Measurements from ENCODE around the gene LLCFC1. TPM values are rescaled to one million over a fixed set of nuclear protein-coding genes. Genes with fewer than 3 reads are reported as not detected.

Gene LLCFC1
- total and polyA plus RNA-seq, 4 donors, result not detected

GRCh38 chr7:142917447-142917846, 21.8 kb upstream of the LLCFC1 start:
- Histone ChIP-seq H3K27ac (ENCODE audit: low read depth in 1 of 2, low read length in 2 of 2) (no peak overlapping the region), H3K4me1 (ENCODE audit: control insufficient read depth in 1 of 2, insufficient read depth in 2 of 2, low read length in 2 of 2) (no peaks in the 10 kb centered on the region), H3K36me3 (ENCODE audit: control insufficient read depth in 1 of 2, insufficient read depth in 2 of 2, low read length in 1 of 2) (no peaks in the 10 kb centered on the region), H3K9me3 (ENCODE audit: control insufficient read depth, low read length) (no peaks in the 10 kb centered on the region), H3K4me3 (ENCODE audit: low read length in 2 of 2) (no peak overlapping the region), H3K27me3 (ENCODE audit: control insufficient read depth in 1 of 2, insufficient read depth in 2 of 2, low read length in 1 of 2) (no peaks in the 10 kb centered on the region)
- DNase-seq, result no peak
- intact Hi-C loops (cut with DNase I), result no loop called here
- no peak for ATAC-seq (ENCODE audit: low FRiP score)
- 80 to 81% methylated on average over 3 of the region's 3 CpGs for WGBS, 2 donors

DNA sequence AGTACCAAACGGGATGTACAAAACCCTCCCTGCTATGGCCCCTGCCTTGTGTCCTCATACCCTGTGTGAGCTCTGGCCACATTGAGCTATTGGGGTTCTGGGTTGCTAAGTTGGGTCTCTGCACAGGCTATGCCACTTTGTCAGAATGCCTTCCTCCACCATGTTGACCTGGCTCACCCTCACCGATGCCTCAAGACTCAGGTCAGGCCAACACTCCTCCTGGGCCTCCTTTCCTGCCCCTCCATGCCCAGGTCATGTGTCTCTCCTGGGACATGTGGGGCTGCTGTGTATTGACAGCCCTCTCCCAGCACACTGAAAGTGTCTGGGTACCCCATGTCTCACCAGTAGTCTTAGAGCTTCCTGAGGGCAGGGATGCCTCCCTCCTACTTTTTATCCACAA, 20.4 kb upstream of the LLCFC1 start:
- intact Hi-C loops (cut with DNase I), result no loop called here
- no peaks in the 10 kb centered on the region for H3K4me1 ChIP-seq (ENCODE audit: control insufficient read depth in 1 of 2, insufficient read depth in 2 of 2, low read length in 2 of 2)
- no peak overlapping the region for H3K4me3 ChIP-seq (ENCODE audit: low read length in 2 of 2)
- H3K36me3 ChIP-seq (ENCODE audit: control insufficient read depth in 1 of 2, insufficient read depth in 2 of 2, low read length in 1 of 2), result no peaks in the 10 kb centered on the region
- no peak for ATAC-seq (ENCODE audit: low FRiP score)
- DNase-seq, result no peak
- H3K27ac ChIP-seq (ENCODE audit: low read depth in 1 of 2, low read length in 2 of 2), result no peak overlapping the region
- H3K27me3 ChIP-seq (ENCODE audit: control insufficient read depth in 1 of 2, insufficient read depth in 2 of 2, low read length in 1 of 2), result no peaks in the 10 kb centered on the region
- no peaks in the 10 kb centered on the region for H3K9me3 ChIP-seq (ENCODE audit: control insufficient read depth, low read length)
- WGBS, 2 donors, result 74 to 81% methylated on average over 2 of the region's 2 CpGs

- Histone ChIP-seq H3K4me3 (ENCODE audit: low read length in 2 of 2) (no peak overlapping the region), H3K4me1 (ENCODE audit: control insufficient read depth in 1 of 2, insufficient read depth in 2 of 2, low read length in 2 of 2) (no peaks in the 10 kb centered on the region), H3K9me3 (ENCODE audit: control insufficient read depth, low read length) (no peaks in the 10 kb centered on the region), H3K27me3 (ENCODE audit: control insufficient read depth in 1 of 2, insufficient read depth in 2 of 2, low read length in 1 of 2) (no peaks in the 10 kb centered on the region), H3K36me3 (ENCODE audit: control insufficient read depth in 1 of 2, insufficient read depth in 2 of 2, low read length in 1 of 2) (no peaks in the 10 kb centered on the region), H3K27ac (ENCODE audit: low read depth in 1 of 2, low read length in 2 of 2) (no peak overlapping the region)
- WGBS, 2 donors, result 86 to 87% methylated on average over 3 of the region's 3 CpGs
- intact Hi-C loops (cut with DNase I), result no loop called here
- DNase-seq (no peak), ATAC-seq (ENCODE audit: low FRiP score) (no peak)
These were observed 19.6 kb upstream of the LLCFC1 start for GRCh38 chr7:142919656-142920055.

DNA sequence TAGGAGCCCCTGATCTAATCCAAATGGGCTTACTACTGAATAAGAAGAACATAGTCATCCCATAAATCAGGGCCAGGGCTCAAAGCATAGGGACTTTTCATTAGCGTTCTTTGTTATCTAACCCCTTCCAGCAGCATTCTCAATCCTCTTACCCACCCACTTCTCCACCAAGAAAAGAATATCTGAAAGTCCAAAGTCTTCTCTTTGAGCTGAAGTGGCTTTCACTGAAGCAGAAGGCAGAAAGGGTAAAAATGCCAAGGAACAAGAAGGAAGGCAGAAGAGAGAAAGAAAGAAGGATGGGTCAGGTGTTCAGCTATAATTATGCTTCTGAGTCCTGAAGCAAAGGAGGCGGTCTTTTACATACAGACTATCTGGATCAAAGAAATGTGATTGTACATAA, 15.9 kb upstream of the LLCFC1 start:
- intact Hi-C loops (cut with DNase I), result no loop called here
- DNase-seq (no peak), ATAC-seq (ENCODE audit: low FRiP score) (no peak)
- Histone ChIP-seq H3K27ac (ENCODE audit: low read depth in 1 of 2, low read length in 2 of 2) (no peak overlapping the region), H3K36me3 (ENCODE audit: control insufficient read depth in 1 of 2, insufficient read depth in 2 of 2, low read length in 1 of 2) (no peaks in the 10 kb centered on the region), H3K4me1 (ENCODE audit: control insufficient read depth in 1 of 2, insufficient read depth in 2 of 2, low read length in 2 of 2) (no peaks in the 10 kb centered on the region), H3K9me3 (ENCODE audit: control insufficient read depth, low read length) (no peaks in the 10 kb centered on the region), H3K27me3 (ENCODE audit: control insufficient read depth in 1 of 2, insufficient read depth in 2 of 2, low read length in 1 of 2) (no peaks in the 10 kb centered on the region), H3K4me3 (ENCODE audit: low read length in 2 of 2) (no peak overlapping the region)
- 49 to 50% methylated on average over 2 of the region's 2 CpGs for WGBS, 2 donors

DNA sequence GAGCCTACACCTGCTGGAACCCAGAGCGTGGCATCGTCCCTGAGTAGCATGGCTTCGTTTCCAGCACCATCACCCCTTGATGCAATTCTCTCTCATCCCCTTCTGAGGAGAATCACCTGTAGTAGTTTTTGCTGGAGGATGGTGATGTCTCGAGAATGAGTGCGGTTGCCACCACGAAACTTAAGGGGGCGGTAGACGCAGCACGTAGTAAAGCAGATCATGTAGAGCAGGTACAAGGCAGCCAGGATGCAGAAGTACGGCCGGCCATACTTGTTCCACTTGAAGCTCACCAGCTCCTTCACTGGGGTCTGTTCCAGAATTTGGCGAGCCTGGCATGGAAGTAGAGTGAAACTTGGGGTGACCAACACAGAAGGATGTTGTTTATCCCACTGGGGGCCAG, 13.9 kb upstream of the LLCFC1 start:
- ATAC-seq (ENCODE audit: low FRiP score), result no peak
- Histone ChIP-seq H3K36me3 (ENCODE audit: control insufficient read depth in 1 of 2, insufficient read depth in 2 of 2, low read length in 1 of 2) (no peaks in the 10 kb centered on the region), H3K4me1 (ENCODE audit: control insufficient read depth in 1 of 2, insufficient read depth in 2 of 2, low read length in 2 of 2) (no peaks in the 10 kb centered on the region), H3K9me3 (ENCODE audit: control insufficient read depth, low read length) (no peaks in the 10 kb centered on the region), H3K27me3 (ENCODE audit: control insufficient read depth in 1 of 2, insufficient read depth in 2 of 2, low read length in 1 of 2) (no peaks in the 10 kb centered on the region), H3K27ac (ENCODE audit: low read depth in 1 of 2, low read length in 2 of 2) (no peak overlapping the region), H3K4me3 (ENCODE audit: low read length in 2 of 2) (no peak overlapping the region)
- intact Hi-C loops (cut with DNase I), result no loop called here
- DNase-seq, result no peak
- 63 to 67% methylated on average over 12 of the region's 12 CpGs for WGBS, 2 donors

DNA sequence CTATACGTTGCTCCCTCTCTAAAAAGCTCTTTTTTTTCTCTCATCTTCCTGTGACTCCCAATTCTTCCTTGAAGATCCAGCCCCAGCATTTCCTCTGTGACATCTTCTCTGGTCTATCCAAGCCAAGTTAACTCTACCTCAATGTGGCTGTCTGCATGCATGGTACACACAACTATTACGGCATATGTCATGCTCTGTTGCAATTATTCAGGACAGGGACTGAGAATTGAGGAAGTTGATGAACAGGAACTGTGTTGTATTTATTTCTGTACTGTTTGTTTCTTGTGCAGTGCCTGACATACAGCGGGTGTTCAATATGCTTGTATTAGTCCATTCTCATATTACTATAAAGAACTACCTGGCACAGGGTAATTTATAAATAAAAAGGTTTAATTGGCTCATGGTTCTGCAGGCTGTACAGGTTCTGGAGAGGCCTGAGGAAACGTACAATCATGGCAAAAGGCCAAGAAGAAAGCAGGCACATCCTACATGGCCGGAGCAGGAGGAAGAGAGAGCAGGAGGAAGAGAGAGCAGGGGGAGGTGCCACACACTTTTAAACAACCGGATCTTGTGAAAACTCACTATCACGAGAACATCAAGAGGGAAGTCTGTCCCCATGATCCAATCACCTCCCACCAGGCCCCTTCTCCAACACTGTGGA, 12.1 kb upstream of the LLCFC1 start:
- intact Hi-C loops (cut with DNase I), result no loop called here
- H3K9me3 ChIP-seq (ENCODE audit: control insufficient read depth, low read length), result no peaks in the 10 kb centered on the region
- H3K36me3 ChIP-seq (ENCODE audit: control insufficient read depth in 1 of 2, insufficient read depth in 2 of 2, low read length in 1 of 2), result no peaks in the 10 kb centered on the region
- no peak overlapping the region for H3K4me3 ChIP-seq (ENCODE audit: low read length in 2 of 2)
- no peak for ATAC-seq (ENCODE audit: low FRiP score)
- no peak overlapping the region for H3K27ac ChIP-seq (ENCODE audit: low read depth in 1 of 2, low read length in 2 of 2)
- DNase-seq, result peak in 1 of 2 donors; percentile 54
- H3K27me3 ChIP-seq (ENCODE audit: control insufficient read depth in 1 of 2, insufficient read depth in 2 of 2, low read length in 1 of 2), result no peaks in the 10 kb centered on the region
- H3K4me1 ChIP-seq (ENCODE audit: control insufficient read depth in 1 of 2, insufficient read depth in 2 of 2, low read length in 2 of 2), result no peaks in the 10 kb centered on the region
- 64 to 65% methylated on average over 7 of the region's 7 CpGs for WGBS, 2 donors

GRCh38 chr7:142927949-142928348, 11.3 kb upstream of the LLCFC1 start:
- DNase-seq, result no peak
- H3K27me3 ChIP-seq (ENCODE audit: control insufficient read depth in 1 of 2, insufficient read depth in 2 of 2, low read length in 1 of 2), result no peaks in the 10 kb centered on the region
- H3K9me3 ChIP-seq (ENCODE audit: control insufficient read depth, low read length), result no peaks in the 10 kb centered on the region
- intact Hi-C loops (cut with DNase I), result no loop called here
- WGBS, 2 donors, result 75 to 77% methylated on average over 8 of the region's 8 CpGs
- H3K36me3 ChIP-seq (ENCODE audit: control insufficient read depth in 1 of 2, insufficient read depth in 2 of 2, low read length in 1 of 2), result no peaks in the 10 kb centered on the region
- H3K27ac ChIP-seq (ENCODE audit: low read depth in 1 of 2, low read length in 2 of 2), result no peak overlapping the region
- ATAC-seq (ENCODE audit: low FRiP score), result no peak
- H3K4me3 ChIP-seq (ENCODE audit: low read length in 2 of 2), result no peak overlapping the region
- H3K4me1 ChIP-seq (ENCODE audit: control insufficient read depth in 1 of 2, insufficient read depth in 2 of 2, low read length in 2 of 2), result no peaks in the 10 kb centered on the region

DNA sequence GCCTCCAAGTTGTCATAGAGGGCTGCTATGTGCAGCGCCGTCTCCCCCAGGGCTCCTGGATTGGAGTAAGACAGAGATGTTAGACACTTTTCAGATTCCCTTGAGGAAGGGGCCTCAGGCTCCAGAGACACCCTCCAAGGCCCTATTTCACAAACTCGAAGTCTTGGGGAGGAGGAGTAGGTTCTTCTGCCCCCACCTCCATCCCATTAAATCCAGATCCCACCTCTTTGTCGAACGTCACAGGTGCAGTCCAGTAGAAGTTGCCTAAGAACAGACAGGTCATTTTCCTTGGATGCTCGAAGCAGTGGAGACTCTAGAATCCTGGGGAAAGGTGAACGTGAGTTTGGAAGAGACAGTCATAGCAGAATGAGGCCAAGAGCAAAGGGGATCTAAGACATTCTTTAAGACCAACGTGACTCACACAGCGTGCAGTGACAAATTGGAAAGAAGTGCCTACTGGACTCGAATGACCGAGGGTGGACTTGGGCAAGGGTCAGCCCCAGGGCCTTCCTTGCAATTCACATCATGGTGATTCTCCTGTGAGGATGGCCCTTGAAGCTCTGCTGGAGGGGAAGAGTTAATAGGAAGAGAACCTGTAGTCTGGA, 9.1 kb upstream of the LLCFC1 start:
- Histone ChIP-seq H3K36me3 (ENCODE audit: control insufficient read depth in 1 of 2, insufficient read depth in 2 of 2, low read length in 1 of 2) (no peaks in the 10 kb centered on the region), H3K4me3 (ENCODE audit: low read length in 2 of 2) (no peak overlapping the region), H3K27me3 (ENCODE audit: control insufficient read depth in 1 of 2, insufficient read depth in 2 of 2, low read length in 1 of 2) (no peaks in the 10 kb centered on the region), H3K4me1 (ENCODE audit: control insufficient read depth in 1 of 2, insufficient read depth in 2 of 2, low read length in 2 of 2) (no peaks in the 10 kb centered on the region), H3K9me3 (ENCODE audit: control insufficient read depth, low read length) (no peaks in the 10 kb centered on the region), H3K27ac (ENCODE audit: low read depth in 1 of 2, low read length in 2 of 2) (no peak overlapping the region)
- 86 to 88% methylated on average over 11 of the region's 11 CpGs for WGBS, 2 donors
- intact Hi-C loops (cut with DNase I), result no loop called here
- no peak for ATAC-seq (ENCODE audit: low FRiP score)
- DNase-seq, result no peak

DNA sequence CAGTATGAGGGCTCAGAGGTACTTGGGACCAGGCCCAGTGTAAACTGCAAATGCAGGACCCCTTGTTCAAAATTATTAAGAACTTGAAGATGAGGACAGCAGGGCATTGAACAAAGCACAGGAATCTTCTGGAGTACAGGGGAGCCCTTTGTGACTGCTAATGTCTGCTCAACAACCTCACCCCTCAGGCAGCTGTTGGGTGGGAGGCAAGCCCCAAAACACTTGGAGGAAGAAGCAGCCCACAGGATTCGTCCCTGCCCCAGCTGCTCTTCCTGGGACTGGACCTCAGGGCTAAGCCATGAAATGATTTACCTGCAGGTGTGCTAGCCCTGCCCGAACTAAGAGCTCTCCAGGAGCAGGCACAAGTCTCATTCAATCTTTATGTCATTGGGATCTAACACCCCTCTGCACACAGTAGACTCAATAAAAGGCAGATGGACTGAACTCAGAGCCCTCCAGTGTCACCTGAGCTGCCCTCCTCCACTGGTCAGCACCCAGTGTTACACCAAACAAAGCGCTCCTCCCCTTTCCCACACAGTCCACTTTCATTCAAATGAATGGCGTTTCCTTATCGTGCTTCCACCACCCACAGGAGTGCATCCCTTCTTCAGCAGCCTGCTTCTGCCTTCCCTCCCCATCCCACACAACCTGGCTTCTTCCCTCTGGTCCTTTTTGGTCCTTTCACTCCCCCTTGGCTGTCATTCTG, 6.7 kb upstream of the LLCFC1 start:
- Histone ChIP-seq H3K9me3 (ENCODE audit: control insufficient read depth, low read length) (no peaks in the 10 kb centered on the region), H3K4me3 (ENCODE audit: low read length in 2 of 2) (no peak overlapping the region), H3K36me3 (ENCODE audit: control insufficient read depth in 1 of 2, insufficient read depth in 2 of 2, low read length in 1 of 2) (no peaks in the 10 kb centered on the region), H3K4me1 (ENCODE audit: control insufficient read depth in 1 of 2, insufficient read depth in 2 of 2, low read length in 2 of 2) (no peaks in the 10 kb centered on the region), H3K27me3 (ENCODE audit: control insufficient read depth in 1 of 2, insufficient read depth in 2 of 2, low read length in 1 of 2) (no peaks in the 10 kb centered on the region), H3K27ac (ENCODE audit: low read depth in 1 of 2, low read length in 2 of 2) (no peak overlapping the region)
- no peak for DNase-seq
- no peak for ATAC-seq (ENCODE audit: low FRiP score)
- intact Hi-C loops (cut with DNase I), result no loop called here
- WGBS, 2 donors, result 50 to 58% methylated on average over 5 of the region's 5 CpGs
